HepG2 (cell line): Measurements from ENCODE around the gene BCAP29. TPM values are rescaled to one million over a fixed set of nuclear protein-coding genes. Genes with fewer than 3 reads are reported as not detected.

Source experiments
- ATAC-seq: fragments of 200-7000 bp; cut with Tn5 transposase; 3 replicates; pipeline ENCODE4 v1.9.1; 2020; ENCODE audit warnings: mild to moderate bottlenecking, moderate library complexity
- BruUV-seq: library from RNA; stranded (reverse); fragments of 400-500 nt; replicated peaks from 2 replicates; lab custom pipeline; 2021; lab: Mats Ljungman, UMichigan
- CTCF ChIA-PET: fragments of 300-600 bp; formaldehyde crosslinking; extraction: SDS; loops from one replicate; lab custom pipeline; 2021; ENCODE audit warnings: low total read pairs, inconsistent platforms, low intra/inter-chr PET ratio; lab: Yijun Ruan, JAX
- POLR2A ChIA-PET: fragments of 350-600 bp; sonication (Branson Sonifier 250); formaldehyde crosslinking; loops from one replicate; lab custom pipeline; 2020; ENCODE audit warnings: antibody characterized with exemption, inconsistent platforms; lab: Yijun Ruan, JAX
- DNase-seq: peaks from one replicate; pipeline ENCODE4 v3.0.0-alpha.2; 2015; ENCODE audit warnings: low spot score
- FAIRE-seq: peaks from 3 replicates; lab custom pipeline; 2011; peaks lifted over from hg19 to GRCh38; lab: Jason Lieb, UNC
- H2AFZ ChIP-seq: one replicate; pipeline ENCODE4 v1.6.1; 2011; ENCODE audit warnings: low read length, inconsistent platforms
- H3K27ac ChIP-seq: fragments of 300-600 bp; 3 replicates; pipeline ENCODE4 v1.8.0; 2011; ENCODE audit warnings: mixed run types, mild to moderate bottlenecking, mixed read lengths, low read length, inconsistent platforms; ENCODE audit not compliant: insufficient read depth; ENCODE audit errors: extremely low read length
- H3K27me3 ChIP-seq, 2 experiments: fragments of 200-600 bp in 1 of 2; 2 replicates in 1 of 2; 3 replicates in 1 of 2; pipeline versions ENCODE4 v1.6.0 to v1.8.0; 2011; ENCODE audit warnings: low read length in 2 of 2, mild to moderate bottlenecking in 2 of 2, moderate library complexity in 2 of 2, inconsistent platforms in 1 of 2; ENCODE audit not compliant: insufficient read depth in 2 of 2, control insufficient read depth in 1 of 2
- H3K36me3 ChIP-seq, 2 experiments: fragments of 200-600 bp in 1 of 2; replicated peaks in 1 of 2; 2 replicates in 1 of 2; 3 replicates in 1 of 2; pipeline versions ENCODE4 v1.5.1 to v1.8.0; 2011; ENCODE audit warnings: low read length in 2 of 2, inconsistent platforms in 1 of 2; ENCODE audit not compliant: insufficient read depth in 2 of 2, control insufficient read depth in 1 of 2
- H3K4me1 ChIP-seq: 2 replicates; pipeline ENCODE4 v1.5.1; 2012; ENCODE audit warnings: low read length, inconsistent platforms; ENCODE audit not compliant: insufficient read depth
- H3K4me2 ChIP-seq: 2 replicates; pipeline ENCODE4 v1.6.0; 2011; ENCODE audit warnings: low read depth, low read length, inconsistent platforms
- H3K4me3 ChIP-seq, 3 experiments: fragments of 200-600 bp in 1 of 3; sonication (generic), shearing (Covaris generic) in 1 of 3; replicated peaks in 1 of 3; 2 replicates each; pipeline ENCODE4 v1.5.1; 2011 to 2016; ENCODE audit warnings: low read length in 3 of 3, inconsistent platforms in 2 of 3, low read depth in 2 of 3, mild to moderate bottlenecking in 2 of 3, control low read depth in 1 of 3, mixed read lengths in 1 of 3; ENCODE audit not compliant: insufficient read depth in 1 of 3
- H3K79me2 ChIP-seq: one replicate; pipeline ENCODE4 v1.6.1; 2011; ENCODE audit warnings: low read length, inconsistent platforms; ENCODE audit not compliant: insufficient read depth
- H3K9ac ChIP-seq: 2 replicates; pipeline ENCODE4 v1.6.0; 2011; ENCODE audit warnings: mild to moderate bottlenecking, low read depth, low read length, inconsistent platforms; ENCODE audit not compliant: insufficient read depth
- H3K9me3 ChIP-seq: 2 replicates; pipeline ENCODE4 v1.5.1; 2012; ENCODE audit warnings: mild to moderate bottlenecking, low read length
- H4K20me1 ChIP-seq: 2 replicates; pipeline ENCODE4 v1.6.0; 2011; ENCODE audit warnings: inconsistent platforms, mild to moderate bottlenecking, low read length, moderate library complexity; ENCODE audit not compliant: insufficient read depth
- ARNTL ChIP-seq: sonication (generic); formaldehyde crosslinking; IDR thresholded peaks from 2 replicates; pipeline ENCODE4 v1.4.0; 2020; ENCODE audit warnings: mild to moderate bottlenecking, missing genetic modification reagents
- ATF2 ChIP-seq: sonication (generic); formaldehyde crosslinking; IDR thresholded peaks from 2 replicates; pipeline ENCODE4 v1.4.0; 2020; ENCODE audit warnings: missing genetic modification reagents
- CAMTA2 ChIP-seq: sonication (generic); formaldehyde crosslinking; IDR thresholded peaks from 2 replicates; pipeline ENCODE4 v1.4.0; 2020; ENCODE audit warnings: mild to moderate bottlenecking, missing genetic modification reagents, borderline replicate concordance
- GMEB1 ChIP-seq: sonication (generic); formaldehyde crosslinking; IDR thresholded peaks from 2 replicates; pipeline ENCODE4 v1.5.1; 2020; ENCODE audit warnings: missing genetic modification reagents, mild to moderate bottlenecking, borderline replicate concordance
- JUNB ChIP-seq: sonication (generic); formaldehyde crosslinking; IDR thresholded peaks from 2 replicates; pipeline ENCODE4 v1.8.0; 2022; ENCODE audit warnings: missing genetic modification reagents, mild to moderate bottlenecking, borderline replicate concordance
- MYPOP ChIP-seq: sonication (generic); formaldehyde crosslinking; IDR thresholded peaks from 2 replicates; pipeline ENCODE4 v1.8.1; 2023; ENCODE audit warnings: mild to moderate bottlenecking, moderate library complexity, missing genetic modification reagents
- SRSF1 ChIP-seq: fragments of 200-400 bp; formaldehyde crosslinking; optimal IDR thresholded peaks from 2 replicates; pipeline ENCODE3; 2017; ENCODE audit warnings: mild to moderate bottlenecking, low read depth, low read length, moderate library complexity
- THAP11 ChIP-seq: IDR thresholded peaks from 2 replicates; pipeline ENCODE4 v1.6.1; 2016; ENCODE audit warnings: missing biosample characterization, missing genetic modification reagents
- ZFP90 ChIP-seq: sonication (generic); formaldehyde crosslinking; IDR thresholded peaks from 2 replicates; pipeline ENCODE4 v1.8.0; 2022; ENCODE audit warnings: missing genetic modification reagents, mild to moderate bottlenecking, inconsistent platforms, borderline replicate concordance
- ZNF20 ChIP-seq: sonication (generic); formaldehyde crosslinking; IDR thresholded peaks from 2 replicates; pipeline ENCODE4 v1.4.0; 2020; ENCODE audit warnings: mild to moderate bottlenecking, moderate library complexity, missing genetic modification reagents
- ZNF496 ChIP-seq: sonication (generic); formaldehyde crosslinking; IDR thresholded peaks from 2 replicates; pipeline ENCODE4 v1.8.1; 2023; ENCODE audit warnings: mild to moderate bottlenecking, moderate library complexity, missing genetic modification reagents; ENCODE audit not compliant: insufficient replicate concordance
- ZNF75D ChIP-seq: sonication (generic); formaldehyde crosslinking; IDR thresholded peaks from 2 replicates; pipeline ENCODE4 v1.8.1; 2023; ENCODE audit warnings: missing genetic modification reagents, mild to moderate bottlenecking, borderline replicate concordance
- ZNF800 ChIP-seq: sonication (generic); formaldehyde crosslinking; IDR thresholded peaks from 2 replicates; pipeline ENCODE4 v1.4.0; 2020; ENCODE audit warnings: missing genetic modification reagents
- ZSCAN20 ChIP-seq: sonication (generic); formaldehyde crosslinking; IDR thresholded peaks from 2 replicates; pipeline ENCODE4 v1.4.0; 2020; ENCODE audit warnings: missing genetic modification reagents, mild to moderate bottlenecking, borderline replicate concordance
- WGBS: methylation state at CpG from one replicate; pipeline ENCODE4 v1.1.6; 2017; ENCODE audit warnings: low lambda C conversion rate; 5-methylcytosine and 5-hydroxymethylcytosine counted together
- in situ Hi-C: cut with HindIII; loops from 2 replicates; pipeline ENCODE4 v1.10.0; 2017; ENCODE audit warnings: low pct_unique_long_range_greater_than_20kb; ENCODE audit not compliant: extremely low pct_ligation_motif_present
- intact Hi-C: fragments of 100-400 bp; cut with micrococcal nuclease; formaldehyde crosslinking; loops from one replicate; pipeline ENCODE4 v1.10.0; 2022; ENCODE audit not compliant: unreplicated experiment
- polyA plus RNA-seq, 8 experiments: library from polyadenylated mRNA; depleted of rRNA in 3 of 8; stranded (reverse) in 7 of 8; unstranded in 1 of 8; fragments of >200 nt; fragmentation: Illumina TruSeq in 4 of 8; extraction: Trizol in 4 of 8; gene quantifications; 2 replicates each; pipeline versions ENCODE4 v1.2.1 to v1.2.3, GENCODE V29; 2011 to 2016; ENCODE audit warnings: low read depth in 4 of 8, missing spikeins in 1 of 8, mixed read lengths in 1 of 8; ENCODE audit not compliant: insufficient read depth in 1 of 8
- total RNA-seq, 5 experiments: library from RNA; depleted of rRNA; stranded (reverse); fragments of >200 nt; fragmentation: Illumina TruSeq; extraction: Trizol; gene quantifications; 2 replicates each; pipeline ENCODE4 v1.2.3, GENCODE V29; 2016; ENCODE audit warnings: low read depth in 1 of 5

Gene BCAP29
- total and polyA plus RNA-seq, 2 of the 13 experiments (the other 11 are each of a cell fraction or from before 2014, with no cell fraction given) = 15.3 to 35.6 TPM

- TF ChIP-seq ATF2 (CRISPR knock-in tag) (no peak), ZNF496 (CRISPR knock-in tag) (no peak), JUNB (CRISPR knock-in tag) (no peak)
These were observed 19.0 kb upstream of the BCAP29 start (continued) for GRCh38 chr7:107560898-107561516.

- peak overlapping the region; percentile 86 to 100 (median 94) for H3K4me3 ChIP-seq
- H3K27me3 ChIP-seq = no peaks in the 10 kb centered on the region; a peak in 1 of 5 replicates
- H4K20me1 ChIP-seq = 0 out of 2 replicates have a peak, but pooled peaks cover 3% of the 10 kb centered on the region
- H3K36me3 ChIP-seq = no peaks in the 10 kb centered on the region
- H3K79me2 ChIP-seq = peaks cover 50% of the 10 kb centered on the region
- in situ Hi-C loops = no loop called here
- intact Hi-C loops = no loop called here
- 2% methylated on average over 16 of the region's 21 CpGs for WGBS
- peak overlapping the region; percentile 97 for H3K9ac ChIP-seq
- ATAC-seq (peak; percentile 90), FAIRE-seq (no peak), DNase-seq (peak; percentile 37)
- H3K9me3 ChIP-seq = no peaks in the 10 kb centered on the region
- peak overlapping the region; percentile 71 for H3K4me2 ChIP-seq
- peak overlapping the region; percentile 87 for H2AFZ ChIP-seq
- peaks cover 52% of the 10 kb centered on the region for H3K4me1 ChIP-seq
- POLR2A ChIA-PET = interaction anchor here (0.7 to 1.8 kb wide), 3 partner anchors 17 to 393 kb away, joined by 4 to 13 read pairs (median 5); partner anchors contain the start of gene BCAP29
- no TSS peak for BruUV-seq
- peak overlapping the region; percentile 88 for H3K27ac ChIP-seq
- CTCF ChIA-PET = no interaction called here
- TF ChIP-seq GMEB1 (CRISPR knock-in tag) = no peak
- TF ChIP-seq ZSCAN20 (CRISPR knock-in tag) = no peak
- no peak for TF ChIP-seq ZNF800 (CRISPR knock-in tag)
- 0 out of 2 replicates have a peak, but pooled peaks have one; percentile 25 for TF ChIP-seq ZNF75D (CRISPR knock-in tag)
- TF ChIP-seq ZFP90 (CRISPR knock-in tag) = no peak
- TF ChIP-seq SRSF1 = no peak
- TF ChIP-seq CAMTA2 (CRISPR knock-in tag) = 0 out of 2 replicates have a peak, but pooled peaks have one; percentile 90
- TF ChIP-seq ZNF20 (CRISPR knock-in tag) = 0 out of 2 replicates have a peak, but pooled peaks have one; percentile 19
- TF ChIP-seq THAP11 (CRISPR knock-in tag) = no peak
- TF ChIP-seq MYPOP (CRISPR knock-in tag) = 0 out of 2 replicates have a peak, but pooled peaks have one; percentile 49
- TF ChIP-seq ARNTL (CRISPR knock-in tag) = no peak; the same call in 1 of the 2 replicates
These were observed 16.8 kb upstream of the BCAP29 start for GRCh38 chr7:107563081-107563774.
